Mesenteric fat pad (tissue), 1 donor: ENCODE measurements around the gene CCDC183. TPM values are rescaled to one million over a fixed set of nuclear protein-coding genes. Genes with fewer than 3 reads are reported as not detected.

Experiments
- microRNA-seq: library from miRNA; unstranded; fragments of <30 nt; microRNA quantifications from one replicate; pipeline ENCODE4 v1.2.0, GENCODE V29; 2020; ENCODE audit warnings: borderline number of aligned reads
- total RNA-seq: library from RNA; stranded (reverse); fragmentation: NEBNext Ultra II Directional; extraction: Animal tissue kit (Norgen Biotek cat#: 25700); gene quantifications from one replicate; pipeline ENCODE4 v1.2.1, GENCODE V29; 2021
- donor health status: DM: yes; HTN: yes; CAD: no.

Gene CCDC183
- total RNA-seq, 1 donor from 2014 or later: 0.71 TPM

Small RNA genes lying within 50 kb of the gene (microRNA-seq; reads per million reads assigned to microRNA genes)
- not detected for gene MIR4292
- not detected for gene MIR6722

Other genes starting within 250 kb of the CCDC183 start
- 155 TPM for gene EGFL7, start 133.4 kb upstream of the CCDC183 start, total RNA-seq
- 547 TPM for gene AGPAT2, start 108.9 kb upstream of the CCDC183 start, total RNA-seq
- gene DIPK1B, start 83.8 kb upstream of the CCDC183 start, total RNA-seq: 3.9 TPM
- 9.2 TPM for gene LCN10, start 53.4 kb upstream of the CCDC183 start, total RNA-seq
- 16.2 TPM for gene LCN6, start 47.8 kb upstream of the CCDC183 start, total RNA-seq
- gene LCN8, start 38.1 kb upstream of the CCDC183 start, total RNA-seq: not detected
- 0.32 TPM for gene LCN15, start 31.8 kb upstream of the CCDC183 start, total RNA-seq
- gene TMEM141, start 5.0 kb upstream of the CCDC183 start, total RNA-seq: 33.0 TPM
- gene RABL6, start 11.6 kb downstream of the CCDC183 start, total RNA-seq: 54.9 TPM
- gene AJM1, start 46.1 kb downstream of the CCDC183 start, total RNA-seq: 1.00 TPM
- gene PHPT1, start 53.1 kb downstream of the CCDC183 start, total RNA-seq: 89.6 TPM
- gene MAMDC4, start 56.0 kb downstream of the CCDC183 start, total RNA-seq: 1.6 TPM
- 215 TPM for gene EDF1, start 70.0 kb downstream of the CCDC183 start, total RNA-seq
- gene TRAF2, start 90.2 kb downstream of the CCDC183 start, total RNA-seq: 8.8 TPM
- 95.2 TPM for gene FBXW5, start 148.4 kb downstream of the CCDC183 start, total RNA-seq
- gene C8G, start 148.9 kb downstream of the CCDC183 start, total RNA-seq: not detected
- gene LCN12, start 155.9 kb downstream of the CCDC183 start, total RNA-seq: not detected
- 249 TPM for gene PTGDS, start 181.2 kb downstream of the CCDC183 start, total RNA-seq
- gene LCNL1, start 186.7 kb downstream of the CCDC183 start, total RNA-seq: 0.71 TPM
- 29.4 TPM for gene PAXX, start 196.1 kb downstream of the CCDC183 start, total RNA-seq
- gene CLIC3, start 200.2 kb downstream of the CCDC183 start, total RNA-seq: 1.6 TPM
- 47.2 TPM for gene ABCA2, start 231.9 kb downstream of the CCDC183 start, total RNA-seq
- gene FUT7, start 235.8 kb downstream of the CCDC183 start, total RNA-seq: 0.55 TPM
- 95.3 TPM for gene NPDC1, start 249.8 kb downstream of the CCDC183 start, total RNA-seq